T-helper 17 cell (primary cell): ENCODE results near the gene ZNF519. TPM values are rescaled to one million over a fixed set of nuclear protein-coding genes. Genes with fewer than 3 reads are reported as not detected.

ENCODE experiments used
- total RNA-seq, 4 donors: library from RNA in 2 of 4; stranded (reverse) in 2 of 4; gene quantifications; one replicate each; pipeline ENCODE4 v1.2.3 and lab custom pipeline; 2022 to 2026

Gene ZNF519
- total RNA-seq, 2 donors from 2014 or later, result 5.2 to 10.6 TPM

Other genes starting within 250 kb of the ZNF519 start
- gene MC2R, start 216.9 kb downstream of the ZNF519 start, total RNA-seq, result not detected